OCI-LY3 (cell line): Measurements from ENCODE around the gene PDE4A.
"Not testable (repeated sequence)": the region's sequence is repeated elsewhere in the genome, so short reads cannot be mapped to it uniquely, and the experiment has no call there.

Source experiments
- H2AFZ ChIP-seq: fragments of 200-600, 300-600 bp; shearing (Covaris generic); 2 replicates; pipeline ENCODE4 v1.6.0; 2014; ENCODE audit warnings: antibody characterized with exemption, low read depth, low read length
- H3K27ac ChIP-seq: fragments of 200-600, 300-600 bp; sonication (generic); 2 replicates; pipeline ENCODE4 v1.5.1; 2014; ENCODE audit warnings: mild to moderate bottlenecking, low read length, moderate library complexity, mixed read lengths
- H3K27me3 ChIP-seq: fragments of 200-600, 300-600 bp; sonication (generic); 2 replicates; pipeline ENCODE4 v1.6.1; 2014; ENCODE audit warnings: low read depth, low read length, mixed read lengths
- H3K36me3 ChIP-seq: fragments of 200-600, 300-600 bp; sonication (generic); replicated peaks from 2 replicates; pipeline ENCODE3; 2014; ENCODE audit warnings: low read depth, low read length, mixed read lengths
- H3K4me1 ChIP-seq: fragments of 300-600, 200-600 bp; sonication (generic); 2 replicates; pipeline ENCODE4 v1.6.1; 2014; ENCODE audit warnings: low read length, mixed read lengths
- H3K4me2 ChIP-seq: fragments of 200-600, 300-600 bp; sonication (generic); 2 replicates; pipeline ENCODE4 v1.6.1; 2014; ENCODE audit warnings: low read length, mixed read lengths
- H3K4me3 ChIP-seq: fragments of 300-600, 200-600 bp; sonication (generic); 2 replicates; pipeline ENCODE4 v1.5.1; 2014; ENCODE audit warnings: antibody characterized with exemption, mild to moderate bottlenecking, low read length, moderate library complexity
- H3K79me2 ChIP-seq: fragments of 300-600, 200-600 bp; shearing (Covaris generic); 2 replicates; pipeline ENCODE4 v1.6.1; 2014; ENCODE audit warnings: mild to moderate bottlenecking, low read length, mixed read lengths
- H3K9ac ChIP-seq: fragments of 300-600, 200-600 bp; shearing (Covaris generic); 2 replicates; pipeline ENCODE4 v1.6.0; 2014; ENCODE audit warnings: mild to moderate bottlenecking, low read length, moderate library complexity
- H3K9me3 ChIP-seq: fragments of 200-600, 300-600 bp; shearing (Covaris generic); 2 replicates; pipeline ENCODE4 v1.6.1; 2014; ENCODE audit warnings: low read length, mixed read lengths; ENCODE audit not compliant: insufficient read depth
- H4K20me1 ChIP-seq: fragments of 200-600, 300-600 bp; sonication (generic); 2 replicates; pipeline ENCODE4 v1.6.1; 2016; ENCODE audit warnings: low read length, mixed read lengths; ENCODE audit not compliant: insufficient read depth
- EZH2phosphoT487 ChIP-seq: fragments of 200-600 bp; shearing (Covaris generic); IDR thresholded peaks from 2 replicates; pipeline ENCODE4 v1.6.1; 2018; ENCODE audit warnings: antibody characterized with exemption, mixed run types, low read depth
- TF ChIP-seq, protein P1 (sequence below): fragments of 200-600, 300-600 bp; sonication (generic); IDR thresholded peaks from 2 replicates; pipeline ENCODE4 v1.5.1; 2014; ENCODE audit warnings: antibody characterized with exemption, low read length, low read depth

PDE4A gene

DNA sequence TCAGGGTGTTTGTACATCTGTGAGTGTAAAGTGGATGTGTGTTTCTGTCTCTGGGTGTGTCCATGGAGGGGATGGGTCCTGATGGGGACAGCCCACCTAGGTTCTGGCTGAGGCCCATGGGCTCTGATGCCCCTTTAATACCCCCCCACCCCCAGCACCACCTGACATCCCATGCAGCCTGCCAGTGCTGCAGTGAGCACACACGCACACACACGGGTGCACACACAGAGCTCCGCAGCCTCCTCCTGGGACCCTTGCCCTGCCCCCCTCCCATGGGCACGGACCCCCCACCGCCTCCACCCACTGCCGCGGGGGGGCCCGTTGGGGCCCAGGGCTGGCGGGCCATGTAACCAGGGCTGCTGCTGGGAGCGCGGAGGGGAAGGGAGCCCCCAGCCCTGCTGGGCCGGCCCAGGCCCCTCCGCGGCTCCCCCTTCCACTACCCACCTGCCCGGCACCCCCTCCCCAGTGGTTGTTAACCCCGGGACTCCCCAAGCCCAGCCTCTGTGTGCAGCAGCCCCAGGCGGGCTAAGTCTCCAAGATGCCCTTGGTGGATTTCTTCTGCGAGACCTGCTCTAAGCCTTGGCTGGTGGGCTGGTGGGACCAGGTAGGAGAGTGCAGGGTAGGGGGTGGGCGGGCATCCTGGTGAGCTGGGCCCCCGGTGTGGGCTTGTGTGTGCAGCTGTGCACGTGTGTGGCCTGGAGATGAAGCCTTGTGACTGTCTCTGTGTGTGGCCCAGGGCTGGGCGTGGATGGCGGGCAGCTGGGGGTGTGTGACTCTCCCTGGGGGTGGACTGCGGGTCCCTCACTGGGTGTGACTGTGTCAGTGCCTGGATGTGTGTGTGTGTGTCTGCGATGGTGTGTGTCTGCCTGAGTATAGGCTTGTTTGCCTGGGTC is 32.6 kb downstream of the PDE4A start:
- Histone ChIP-seq H3K27ac (no peak overlapping the region), H3K9me3 (no peaks in the 10 kb centered on the region), H3K4me2 (no peak overlapping the region), H3K79me2 (no peaks in the 10 kb centered on the region), H3K4me1 (no peaks in the 10 kb centered on the region), H3K9ac (no peak overlapping the region), H2AFZ (no peak overlapping the region), H3K36me3 (no peaks in the 10 kb centered on the region), H3K27me3 (peaks cover 9% of the 10 kb centered on the region; the same call in 1 of the 2 replicates), H4K20me1 (no peaks in the 10 kb centered on the region), H3K4me3 (no peak overlapping the region)
- TF ChIP-seq EZH2phosphoT487 = no peak
- TF ChIP-seq, protein P1, sequence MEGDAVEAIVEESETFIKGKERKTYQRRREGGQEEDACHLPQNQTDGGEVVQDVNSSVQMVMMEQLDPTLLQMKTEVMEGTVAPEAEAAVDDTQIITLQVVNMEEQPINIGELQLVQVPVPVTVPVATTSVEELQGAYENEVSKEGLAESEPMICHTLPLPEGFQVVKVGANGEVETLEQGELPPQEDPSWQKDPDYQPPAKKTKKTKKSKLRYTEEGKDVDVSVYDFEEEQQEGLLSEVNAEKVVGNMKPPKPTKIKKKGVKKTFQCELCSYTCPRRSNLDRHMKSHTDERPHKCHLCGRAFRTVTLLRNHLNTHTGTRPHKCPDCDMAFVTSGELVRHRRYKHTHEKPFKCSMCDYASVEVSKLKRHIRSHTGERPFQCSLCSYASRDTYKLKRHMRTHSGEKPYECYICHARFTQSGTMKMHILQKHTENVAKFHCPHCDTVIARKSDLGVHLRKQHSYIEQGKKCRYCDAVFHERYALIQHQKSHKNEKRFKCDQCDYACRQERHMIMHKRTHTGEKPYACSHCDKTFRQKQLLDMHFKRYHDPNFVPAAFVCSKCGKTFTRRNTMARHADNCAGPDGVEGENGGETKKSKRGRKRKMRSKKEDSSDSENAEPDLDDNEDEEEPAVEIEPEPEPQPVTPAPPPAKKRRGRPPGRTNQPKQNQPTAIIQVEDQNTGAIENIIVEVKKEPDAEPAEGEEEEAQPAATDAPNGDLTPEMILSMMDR = no peak

DNA sequence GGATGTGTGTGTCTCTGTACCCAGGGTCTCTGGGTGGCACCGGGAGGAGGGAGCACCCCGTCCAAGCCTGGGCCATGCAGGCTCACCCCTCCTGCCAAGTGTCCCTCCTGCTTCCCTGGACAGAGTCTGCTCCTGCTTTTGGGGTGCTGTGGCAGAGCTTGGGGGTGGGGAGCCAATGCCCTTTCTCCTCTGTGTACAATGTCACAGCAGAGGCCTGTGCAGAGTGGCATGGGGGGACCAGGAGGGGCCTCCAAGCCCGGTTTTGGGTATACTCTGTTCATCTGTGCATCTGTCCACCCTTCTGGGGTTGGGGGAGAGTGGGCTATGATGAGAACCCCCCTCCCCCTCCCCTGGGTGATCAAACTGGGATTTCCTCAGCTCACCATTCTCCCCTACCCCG is 33.5 kb downstream of the PDE4A start:
- no peaks in the 10 kb centered on the region for H3K4me1 ChIP-seq
- no peaks in the 10 kb centered on the region for H4K20me1 ChIP-seq
- no peaks in the 10 kb centered on the region for H3K9me3 ChIP-seq
- H3K79me2 ChIP-seq = no peaks in the 10 kb centered on the region
- TF ChIP-seq EZH2phosphoT487 = no peak
- TF ChIP-seq, protein P1 = no peak
- no peak overlapping the region for H3K4me2 ChIP-seq
- H3K4me3 ChIP-seq = no peak overlapping the region
- H3K27me3 ChIP-seq = peaks cover 9% of the 10 kb centered on the region; the same call in 1 of the 2 replicates
- no peaks in the 10 kb centered on the region for H3K36me3 ChIP-seq
- no peak overlapping the region for H3K9ac ChIP-seq
- H2AFZ ChIP-seq = no peak overlapping the region
- H3K27ac ChIP-seq = no peak overlapping the region

DNA sequence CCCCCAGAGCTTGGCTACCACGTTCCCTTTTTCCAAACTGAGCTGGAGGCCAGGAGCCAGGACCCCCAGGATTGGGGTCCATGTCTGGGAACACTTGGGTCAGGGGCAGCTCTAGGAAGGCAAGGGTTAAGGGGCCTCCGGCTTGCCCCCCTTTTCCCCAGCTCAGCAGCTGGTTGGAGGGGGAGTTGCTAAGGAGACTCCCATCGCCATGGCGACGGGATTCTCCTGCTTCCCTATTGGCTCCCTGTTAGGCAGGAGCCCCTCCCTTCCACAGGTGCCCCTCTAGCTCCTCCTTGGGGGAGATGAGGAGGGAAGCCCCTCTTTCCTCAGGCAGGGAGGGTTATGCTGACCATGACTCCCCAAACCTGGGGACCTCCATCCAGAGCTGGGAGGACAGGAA is 33.9 kb downstream of the PDE4A start:
- Histone ChIP-seq H3K9ac (no peak overlapping the region), H3K4me3 (no peak overlapping the region), H3K27ac (no peak overlapping the region), H2AFZ (no peak overlapping the region), H4K20me1 (no peaks in the 10 kb centered on the region), H3K36me3 (no peaks in the 10 kb centered on the region), H3K27me3 (peaks cover 9% of the 10 kb centered on the region; the same call in 1 of the 2 replicates), H3K9me3 (no peaks in the 10 kb centered on the region), H3K4me2 (no peak overlapping the region), H3K4me1 (no peaks in the 10 kb centered on the region), H3K79me2 (no peaks in the 10 kb centered on the region)
- TF ChIP-seq EZH2phosphoT487 = no peak
- TF ChIP-seq, protein P1 = no peak

DNA sequence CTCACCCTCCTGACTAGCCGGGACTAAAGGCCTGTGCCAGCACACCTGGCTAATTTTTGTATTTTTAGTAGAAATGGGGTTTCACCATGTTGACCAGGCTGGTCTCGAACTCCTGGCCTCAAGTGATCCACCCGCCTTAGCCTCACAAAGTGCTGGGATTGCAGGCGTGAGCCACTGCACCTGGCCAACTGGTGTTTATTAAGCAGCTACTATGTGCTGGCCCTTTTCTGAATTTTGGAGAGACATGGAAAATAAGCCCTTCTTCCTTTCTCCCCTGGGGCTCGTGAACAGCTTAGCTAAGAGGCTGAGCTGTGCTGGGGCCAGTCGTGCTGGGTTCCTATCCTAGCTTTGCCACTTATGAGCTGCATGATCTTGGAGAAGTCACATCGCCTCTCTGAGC is 38.4 kb downstream of the PDE4A start:
- H3K9ac ChIP-seq, H3K4me2 ChIP-seq, H3K36me3 ChIP-seq, H3K4me3 ChIP-seq, H3K9me3 ChIP-seq, H2AFZ ChIP-seq, H3K4me1 ChIP-seq, H4K20me1 ChIP-seq, H3K79me2 ChIP-seq, H3K27ac ChIP-seq: not testable (repeated sequence)
- H3K27me3 ChIP-seq = peaks cover 13% of the 10 kb centered on the region; the same call in 1 of the 2 replicates
